A549 (cell line): ENCODE results near the gene DNAH8. TPM values are rescaled to one million over a fixed set of nuclear protein-coding genes. Genes with fewer than 3 reads are reported as not detected.

Source experiments
- ATAC-seq, 2 experiments: fragments of 200-7000 bp in 1 of 2; fragments of >200 bp in 1 of 2; cut with Nextera tagmentation in 1 of 2; cut with Tn5 transposase in 1 of 2; 3 replicates each; pipeline versions ENCODE4 v1.8.0 to v1.9.1; 2018 to 2020; ENCODE audit warnings: mild to moderate bottlenecking in 1 of 2, moderate library complexity in 1 of 2
- CTCF ChIA-PET: fragments of 300-600 bp; sonication (Branson Sonifier 250); formaldehyde crosslinking; extraction: SDS; loops from one replicate; lab custom pipeline; 2021; ENCODE audit warnings: antibody characterized with exemption, inconsistent platforms; lab: Yijun Ruan, JAX
- POLR2A ChIA-PET: fragments of 350-600 bp; formaldehyde crosslinking; extraction: SDS; loops from one replicate; lab custom pipeline; 2021; ENCODE audit warnings: antibody characterized with exemption, inconsistent platforms; lab: Yijun Ruan, JAX
- DNase-seq, 2 experiments: peaks; one replicate each; pipeline versions ENCODE4 v3.0.0 to v3.0.0-alpha.2; 2011 to 2016; ENCODE audit warnings: low read depth in 1 of 2, low spot score in 1 of 2
- FAIRE-seq: peaks from 2 replicates; lab custom pipeline; 2011; peaks lifted over from hg19 to GRCh38; lab: Jason Lieb, UNC
- H3K27ac ChIP-seq, 2 experiments: fragments of >200 bp; sonication (Bioruptor Twin); formaldehyde crosslinking; 3 replicates each; pipeline ENCODE4 v1.5.1; 2016 to 2017
- H3K4me1 ChIP-seq: fragments of >200 bp; sonication (Bioruptor Twin); formaldehyde crosslinking; 3 replicates; pipeline ENCODE4 v1.6.1; 2016
- H3K4me2 ChIP-seq: fragments of >200 bp; sonication (Bioruptor Twin); formaldehyde crosslinking; 3 replicates; pipeline ENCODE4 v1.6.1; 2016
- H3K4me3 ChIP-seq: fragments of >200 bp; sonication (Bioruptor Twin); formaldehyde crosslinking; 3 replicates; pipeline ENCODE4 v1.5.1; 2016
- H3K9me3 ChIP-seq: fragments of >200 bp; sonication (Bioruptor Twin); formaldehyde crosslinking; 3 replicates; pipeline ENCODE4 v1.6.1; 2016
- BCL3 ChIP-seq: fragments of >200 bp; sonication (Bioruptor Twin); formaldehyde crosslinking; IDR thresholded peaks from 3 replicates; pipeline ENCODE4 v1.6.1; 2016
- BHLHE40 ChIP-seq: IDR thresholded peaks from 2 replicates; pipeline ENCODE4 v1.6.1; 2012; ENCODE audit warnings: low read depth, low read length, inconsistent platforms
- CBX2 ChIP-seq: fragments of 200-600 bp; sonication (generic); IDR thresholded peaks from 2 replicates; pipeline ENCODE4 v1.6.1; 2016; ENCODE audit warnings: low read depth, mild to moderate bottlenecking, borderline replicate concordance
- HDAC2 ChIP-seq: fragments of 200-600 bp; sonication (generic); IDR thresholded peaks from 2 replicates; pipeline ENCODE4 v1.6.1; 2016
- HES2 ChIP-seq: fragments of >200 bp; sonication (Bioruptor Twin); formaldehyde crosslinking; IDR thresholded peaks from 2 replicates; pipeline ENCODE4 v1.6.1; 2016
- HEYL ChIP-seq: fragments of 250-450 bp; sonication (Bioruptor Pico); IDR thresholded peaks from 2 replicates; pipeline ENCODE4 v1.8.0; 2021; ENCODE audit warnings: mild to moderate bottlenecking, moderate library complexity
- HMGXB4 ChIP-seq: fragments of 250-450 bp; sonication (Bioruptor Pico); IDR thresholded peaks from 2 replicates; pipeline ENCODE4 v1.5.0; 2021; ENCODE audit warnings: mild to moderate bottlenecking, moderate library complexity, borderline replicate concordance
- JUNB ChIP-seq: fragments of >200 bp; sonication (Bioruptor Twin); formaldehyde crosslinking; IDR thresholded peaks from 2 replicates; pipeline ENCODE4 v1.6.1; 2016
- KDM1A ChIP-seq: fragments of 200-600 bp; sonication (generic); IDR thresholded peaks from 2 replicates; pipeline ENCODE4 v1.6.1; 2016; ENCODE audit warnings: low read depth, mild to moderate bottlenecking
- KDM5A ChIP-seq: fragments of 200-600 bp; sonication (generic); IDR thresholded peaks from 2 replicates; pipeline ENCODE4 v1.6.1; 2016; ENCODE audit warnings: antibody characterized with exemption, mild to moderate bottlenecking
- MYC ChIP-seq: IDR thresholded peaks from 2 replicates; pipeline ENCODE4 v1.6.1; 2012; ENCODE audit warnings: mild to moderate bottlenecking, inconsistent platforms, low read length, improper control_type of control experiment, borderline replicate concordance
- NPAS2 ChIP-seq: fragments of 250-450 bp; sonication (Bioruptor Pico); IDR thresholded peaks from 2 replicates; pipeline ENCODE4 v1.8.0; 2022; ENCODE audit warnings: mild to moderate bottlenecking, moderate library complexity, borderline replicate concordance
- PBX3 ChIP-seq: IDR thresholded peaks from 2 replicates; pipeline ENCODE4 v1.6.1; 2012
- PHF8 ChIP-seq: fragments of 200-600 bp; sonication (generic); IDR thresholded peaks from 2 replicates; pipeline ENCODE4 v1.6.1; 2016; ENCODE audit warnings: low read depth, mild to moderate bottlenecking, antibody characterized with exemption, moderate library complexity, borderline replicate concordance
- RAD21 ChIP-seq, 2 experiments: fragments of >200 bp in 1 of 2; sonication (Bioruptor Twin) in 1 of 2; formaldehyde crosslinking in 1 of 2; IDR thresholded peaks in 1 of 2; conservative IDR thresholded peaks in 1 of 2; 2 replicates in 1 of 2; 3 replicates in 1 of 2; pipeline ENCODE4 v1.6.1; 2012 to 2018; ENCODE audit warnings: inconsistent platforms in 1 of 2
- RCOR1 ChIP-seq: fragments of 150-350 bp; IDR thresholded peaks from 2 replicates; pipeline ENCODE4 v1.6.1; 2014; ENCODE audit warnings: antibody characterized with exemption, low read length, low read depth
- RFX5 ChIP-seq: fragments of 450-650 bp; IDR thresholded peaks from 2 replicates; pipeline ENCODE4 v1.7.1; 2014; ENCODE audit warnings: antibody characterized with exemption, mild to moderate bottlenecking, moderate library complexity
- SREBF2 ChIP-seq: fragments of 450-650 bp; IDR thresholded peaks from 2 replicates; pipeline ENCODE4 v1.6.1; 2014; ENCODE audit warnings: mild to moderate bottlenecking, moderate library complexity
- WGBS: methylation state at CpG from one replicate; pipeline ENCODE4 v1.1.6; 2017; ENCODE audit errors: missing lambda C conversion rate; 5-methylcytosine and 5-hydroxymethylcytosine counted together
- polyA plus RNA-seq, 4 experiments: library from polyadenylated mRNA; depleted of rRNA in 3 of 4; stranded (reverse); fragments of >200 nt; fragmentation: RNase III in 1 of 4; extraction: RNeasy Plus Mini Kit Qiagen cat#74134 plus additional on column Dnase treatment in 1 of 4; gene quantifications; 2 replicates in 3 of 4; 3 replicates in 1 of 4; pipeline ENCODE4 v1.2.3, GENCODE V29; 2011 to 2017

Gene DNAH8
- polyA plus RNA-seq, 2 of the 4 experiments (the other 2 are of a cell fraction) = not detected

- Histone ChIP-seq H3K4me2 (no peak overlapping the region), H3K4me3 (no peak overlapping the region), H3K4me1 (no peaks in the 10 kb centered on the region), H3K9me3 (no peaks in the 10 kb centered on the region), H3K27ac (no peak overlapping the region)
- DNase-seq = no peak
- ATAC-seq = no peak
- 66% methylated on average over 11 of the region's 17 CpGs for WGBS
- ChIA-PET CTCF (no interaction called here), POLR2A (no interaction called here)
- FAIRE-seq = no peak
- no peak for TF ChIP-seq PHF8
- TF ChIP-seq BHLHE40 = no peak
- no peak for TF ChIP-seq KDM5A
- TF ChIP-seq HES2 = no peak
- TF ChIP-seq PBX3 = no peak
- TF ChIP-seq KDM1A = no peak
- no peak for TF ChIP-seq SREBF2
- no peak for TF ChIP-seq NPAS2 (CRISPR knock-in tag)
- no peak for TF ChIP-seq RAD21 (conservative IDR thresholded peaks at IDR 0.05 in 1 of 2, IDR thresholded peaks at IDR 0.05 in 1 of 2)
- TF ChIP-seq RCOR1 = no peak
- no peak for TF ChIP-seq HEYL (CRISPR knock-in tag)
- no peak for TF ChIP-seq CBX2
- no peak for TF ChIP-seq JUNB
These were observed 358.6 kb downstream of the DNAH8 start for GRCh38 chr6:39073471-39074355.

GRCh38 chr6:39074486-39074885 lies 359.4 kb downstream of the DNAH8 start:
- no peak for ATAC-seq
- no peak overlapping the region for H3K4me2 ChIP-seq
- TF ChIP-seq HDAC2 (no peak), RFX5 (no peak), RAD21 (conservative IDR thresholded peaks at IDR 0.05 in 1 of 2, IDR thresholded peaks at IDR 0.05 in 1 of 2) (no peak), MYC (no peak), BCL3 (no peak), JUNB (no peak), HMGXB4 (CRISPR knock-in tag) (no peak)
- no peaks in the 10 kb centered on the region for H3K9me3 ChIP-seq
- no peak overlapping the region for H3K4me3 ChIP-seq
- WGBS = 51% methylated on average over 9 of the region's 9 CpGs
- ChIA-PET POLR2A (no interaction called here), CTCF (no interaction called here)
- no peak for FAIRE-seq
- H3K27ac ChIP-seq = no peak overlapping the region
- DNase-seq = no peak
- H3K4me1 ChIP-seq = no peaks in the 10 kb centered on the region
